IMR-90 (cell line): ENCODE results near the gene ANKLE2. TPM values are rescaled to one million over a fixed set of nuclear protein-coding genes. Genes with fewer than 3 reads are reported as not detected.

ENCODE experiments used
- ATAC-seq: fragments of 200-7000 bp; cut with Tn5 transposase; 2 replicates; pipeline ENCODE4 v1.9.1; 2020; ENCODE audit warnings: low read depth, mild to moderate bottlenecking, moderate library complexity
- BruUV-seq: library from RNA; stranded (reverse); fragments of 400-500 nt; replicated peaks from 2 replicates; lab custom pipeline; 2021; lab: Mats Ljungman, UMichigan
- CTCF ChIA-PET: fragments of 300-600 bp; formaldehyde crosslinking; extraction: SDS; loops from one replicate; lab custom pipeline; 2021; ENCODE audit warnings: antibody characterized with exemption; lab: Yijun Ruan, JAX
- POLR2A ChIA-PET: fragments of 300-600 bp; sonication (Branson Sonifier 250); formaldehyde crosslinking; loops from one replicate; lab custom pipeline; 2022; ENCODE audit warnings: antibody characterized with exemption; ENCODE audit not compliant: unreplicated experiment; lab: Charles Lee
- DNase-seq: peaks from one replicate; pipeline ENCODE4 v3.0.0; 2013
- H2AFZ ChIP-seq: replicated peaks from 2 replicates; pipeline ENCODE3; 2013; ENCODE audit warnings: low read length, mild to moderate bottlenecking; ENCODE audit not compliant: poor library complexity
- H2AK5ac ChIP-seq: 2 replicates; pipeline ENCODE4 v1.6.1; 2013; ENCODE audit warnings: low read depth, low read length, inconsistent platforms
- H2AK9ac ChIP-seq: replicated peaks from 2 replicates; pipeline ENCODE3; 2013; ENCODE audit warnings: mild to moderate bottlenecking, low read depth, low read length, moderate library complexity; ENCODE audit not compliant: poor library complexity
- H2BK120ac ChIP-seq: 2 replicates; pipeline ENCODE4 v1.6.1; 2013; ENCODE audit warnings: low read depth, low read length, inconsistent platforms
- H2BK15ac ChIP-seq: 3 replicates; pipeline ENCODE4 v1.6.1; 2013; ENCODE audit warnings: low read depth, low read length, inconsistent platforms
- H2BK20ac ChIP-seq: 2 replicates; pipeline ENCODE4 v1.6.1; 2013; ENCODE audit warnings: low read depth, mild to moderate bottlenecking, inconsistent platforms, low read length, moderate library complexity
- H2BK5ac ChIP-seq: 2 replicates; pipeline ENCODE4 v1.6.1; 2013; ENCODE audit warnings: mild to moderate bottlenecking, low read depth, low read length, inconsistent platforms; ENCODE audit not compliant: poor library complexity, severe bottlenecking
- H3K14ac ChIP-seq: replicated peaks from 2 replicates; pipeline ENCODE4 v1.6.1; 2013; ENCODE audit warnings: low read depth, low read length, inconsistent platforms
- H3K18ac ChIP-seq: 2 replicates; pipeline ENCODE4 v1.6.1; 2013; ENCODE audit warnings: low read depth, low read length, control low read depth
- H3K23ac ChIP-seq: 2 replicates; pipeline ENCODE4 v1.6.1; 2013; ENCODE audit warnings: low read depth, low read length, inconsistent platforms
- H3K27ac ChIP-seq: 2 replicates; pipeline ENCODE4 v1.5.1; 2013; ENCODE audit warnings: mild to moderate bottlenecking, control low read depth, low read length; ENCODE audit not compliant: insufficient read depth
- H3K27me3 ChIP-seq: 2 replicates; pipeline ENCODE4 v1.6.1; 2013; ENCODE audit warnings: low read length; ENCODE audit not compliant: control insufficient read depth, insufficient read depth
- H3K36me3 ChIP-seq: 2 replicates; pipeline ENCODE4 v1.6.1; 2013; ENCODE audit warnings: low read length, mixed read lengths; ENCODE audit not compliant: control insufficient read depth, insufficient read depth
- H3K4ac ChIP-seq: 2 replicates; pipeline ENCODE4 v1.6.1; 2013; ENCODE audit warnings: low read depth, low read length, inconsistent platforms
- H3K4me1 ChIP-seq: 2 replicates; pipeline ENCODE4 v1.6.1; 2013; ENCODE audit warnings: low read length, mixed read lengths; ENCODE audit not compliant: control insufficient read depth, insufficient read depth
- H3K4me2 ChIP-seq: 2 replicates; pipeline ENCODE4 v1.6.1; 2013; ENCODE audit warnings: low read depth, mild to moderate bottlenecking, control low read depth, low read length, moderate library complexity
- H3K4me3 ChIP-seq: 2 replicates; pipeline ENCODE4 v1.5.1; 2013; ENCODE audit warnings: low read depth, mild to moderate bottlenecking, control low read depth, low read length, moderate library complexity; ENCODE audit not compliant: insufficient read depth
- H3K56ac ChIP-seq: 2 replicates; pipeline ENCODE4 v1.6.1; 2013; ENCODE audit warnings: low read length, inconsistent platforms; ENCODE audit not compliant: insufficient read depth; ENCODE audit errors: extremely low read depth
- H3K79me1 ChIP-seq, 2 experiments: 2 replicates each; pipeline ENCODE4 v1.6.1; 2013; ENCODE audit warnings: low read length in 2 of 2, inconsistent platforms in 1 of 2, low read depth in 1 of 2
- H3K9ac ChIP-seq: 2 replicates; pipeline ENCODE4 v1.6.1; 2013; ENCODE audit warnings: low read depth, low read length, control low read depth
- H3K9me1 ChIP-seq: 2 replicates; pipeline ENCODE4 v1.6.1; 2013; ENCODE audit warnings: low read length, inconsistent platforms; ENCODE audit not compliant: insufficient read depth
- H3K9me3 ChIP-seq: 2 replicates; pipeline ENCODE4 v1.6.1; 2013; ENCODE audit warnings: low read length; ENCODE audit not compliant: control insufficient read depth, insufficient read depth
- H4K20me1 ChIP-seq: 2 replicates; pipeline ENCODE4 v1.6.1; 2013; ENCODE audit warnings: low read length, inconsistent platforms; ENCODE audit not compliant: insufficient read depth
- H4K5ac ChIP-seq: 2 replicates; pipeline ENCODE4 v1.6.1; 2013; ENCODE audit warnings: mild to moderate bottlenecking, low read depth, low read length, control low read depth
- H4K8ac ChIP-seq, 2 experiments: 2 replicates each; pipeline ENCODE4 v1.6.1; 2013; ENCODE audit warnings: low read depth in 2 of 2, low read length in 2 of 2, control low read depth in 1 of 2, inconsistent platforms in 1 of 2
- H4K91ac ChIP-seq: 2 replicates; pipeline ENCODE4 v1.6.1; 2013; ENCODE audit warnings: low read depth, low read length, inconsistent platforms; ENCODE audit not compliant: insufficient read depth
- CEBPB ChIP-seq: IDR thresholded peaks from 2 replicates; pipeline ENCODE4 v1.6.1; 2012; ENCODE audit warnings: low read depth, low read length, improper control_type of control experiment
- CHD1 ChIP-seq: IDR thresholded peaks from 2 replicates; pipeline ENCODE4 v1.6.1; 2012; ENCODE audit warnings: low read depth, low read length, improper control_type of control experiment
- ELK1 ChIP-seq: fragments of 150-350 bp; IDR thresholded peaks from 2 replicates; pipeline ENCODE4 v1.6.1; 2016; ENCODE audit warnings: low read depth, mild to moderate bottlenecking, low read length, moderate library complexity, borderline replicate concordance
- MAFK ChIP-seq: IDR thresholded peaks from 2 replicates; pipeline ENCODE4 v1.6.1; 2012; ENCODE audit warnings: low read depth, low read length, improper control_type of control experiment
- MAZ ChIP-seq: IDR thresholded peaks from 2 replicates; pipeline ENCODE4 v1.6.1; 2012; ENCODE audit warnings: low read depth, mild to moderate bottlenecking, low read length, improper control_type of control experiment, moderate library complexity, borderline replicate concordance
- MXI1 ChIP-seq: IDR thresholded peaks from 2 replicates; pipeline ENCODE4 v1.6.1; 2012; ENCODE audit warnings: low read depth, mild to moderate bottlenecking, low read length, moderate library complexity, borderline replicate concordance
- NFE2L2 ChIP-seq: fragments of 150-350 bp; IDR thresholded peaks from 2 replicates; pipeline ENCODE4 v1.6.1; 2016; ENCODE audit warnings: low read depth, mild to moderate bottlenecking, low read length
- POLR2A ChIP-seq: IDR thresholded peaks from 2 replicates; pipeline ENCODE4 v1.6.1; 2012; ENCODE audit warnings: mild to moderate bottlenecking, low read depth, low read length
- RAD21 ChIP-seq: IDR thresholded peaks from 2 replicates; pipeline ENCODE4 v1.6.1; 2012; ENCODE audit warnings: low read length, improper control_type of control experiment
- RCOR1 ChIP-seq: IDR thresholded peaks from 2 replicates; pipeline ENCODE4 v1.6.1; 2012; ENCODE audit warnings: mild to moderate bottlenecking, low read length, improper control_type of control experiment; ENCODE audit not compliant: insufficient replicate concordance
- RFX5 ChIP-seq: IDR thresholded peaks from 2 replicates; pipeline ENCODE4 v1.8.0; 2012; ENCODE audit warnings: low read depth, mild to moderate bottlenecking, low read length, moderate library complexity
- SMC3 ChIP-seq: fragments of 150-350 bp; IDR thresholded peaks from 2 replicates; pipeline ENCODE4 v1.6.1; 2016; ENCODE audit warnings: low read depth, mild to moderate bottlenecking, antibody characterized with exemption, low read length, moderate library complexity
- USF2 ChIP-seq: fragments of 150-350 bp; IDR thresholded peaks from 2 replicates; pipeline ENCODE4 v1.6.1; 2017; ENCODE audit warnings: mild to moderate bottlenecking, antibody characterized with exemption, low read length, low read depth
- WGBS, 2 experiments: methylation state at CpG; one replicate each; pipeline versions ENCODE4 v1.1.5 to v1.1.7; 2013; ENCODE audit warnings: missing lambda C conversion rate in 2 of 2; ENCODE audit not compliant: insufficient read length in 1 of 2; ENCODE audit errors: extremely low coverage in 2 of 2; 5-methylcytosine and 5-hydroxymethylcytosine counted together
- dilution Hi-C: fragments of 300-500 bp; cut with HindIII; formaldehyde crosslinking; loops from one replicate; pipeline ENCODE4 v1.14.3; 2018; ENCODE audit warnings: low sequenced_read_pairs; ENCODE audit not compliant: unreplicated experiment
- in situ Hi-C: fragments of 300-500 bp; cut with MboI; formaldehyde crosslinking; loops from 3 replicates; pipeline ENCODE4 v1.14.3; 2019; ENCODE audit warnings: low sequenced_read_pairs, inconsistent platforms, mixed read lengths
- intact Hi-C: fragments of 100-400 bp; cut with micrococcal nuclease; formaldehyde crosslinking; loops from 2 replicates; pipeline ENCODE4 v1.10.0; 2022
- polyA plus RNA-seq, 3 experiments: library from polyadenylated mRNA; depleted of rRNA; stranded (reverse); fragments of >200 nt; gene quantifications; 2 replicates each; pipeline ENCODE4 v1.2.3, GENCODE V29; 2012; ENCODE audit warnings: low replicate concordance in 1 of 3
- total RNA-seq: library from RNA; depleted of rRNA; stranded (reverse); fragments of >200 nt; gene quantifications from 2 replicates; pipeline ENCODE4 v1.2.3, GENCODE V29; 2012

ANKLE2 gene
- total and polyA plus RNA-seq, 2 of the 4 experiments (the other 2 are of a cell fraction) = 63.4 to 82.4 TPM

GRCh38 chr12:132729541-132730320 is 31.9 kb downstream of the ANKLE2 start (continued):
- TF ChIP-seq MAFK = no peak

GRCh38 chr12:132728502-132728901 is 33.1 kb downstream of the ANKLE2 start:
- Histone ChIP-seq H4K91ac (no peak overlapping the region), H3K9ac (no peak overlapping the region), H3K27ac (no peak overlapping the region), H3K14ac (no peak overlapping the region), H3K9me3 (no peaks in the 10 kb centered on the region), H3K4me3 (no peak overlapping the region), H3K4me1 (no peaks in the 10 kb centered on the region), H2BK15ac (no peak overlapping the region), H2BK20ac (no peak overlapping the region), H3K9me1 (no peaks in the 10 kb centered on the region), H4K5ac (no peak overlapping the region), H3K4ac (no peak overlapping the region), H2AK9ac (peak overlapping the region; percentile 76), H3K79me1 (peaks cover 26 to 40% of the 10 kb centered on the region in 2 experiments), H3K18ac (no peak overlapping the region), H3K27me3 (no peaks in the 10 kb centered on the region), H3K56ac (no peak overlapping the region), H2BK5ac (no peak overlapping the region), H2AK5ac (no peak overlapping the region), H3K23ac (no peak overlapping the region), H4K8ac (no peak overlapping the region), H3K4me2 (no peak overlapping the region), H3K36me3 (peaks cover 71% of the 10 kb centered on the region), H2BK120ac (no peak overlapping the region), H2AFZ (no peak overlapping the region), H4K20me1 (peaks cover 22% of the 10 kb centered on the region)
- intact Hi-C loops (no loop called here), dilution Hi-C loops (no loop called here), in situ Hi-C loops (no loop called here)
- no peak for DNase-seq
- BruUV-seq = no TSS peak
- POLR2A ChIA-PET = no interaction called here
- CTCF ChIA-PET = no interaction called here
- no CpG with 5 or more reads among the region's 7 CpGs for WGBS, 2 experiments
- ATAC-seq = no peak
- TF ChIP-seq USF2 = no peak
- TF ChIP-seq NFE2L2 = no peak
- no peak for TF ChIP-seq SMC3
- TF ChIP-seq RAD21 = no peak
- no peak for TF ChIP-seq CEBPB
- no peak for TF ChIP-seq ELK1
- no peak for TF ChIP-seq RFX5
- TF ChIP-seq MAFK = no peak
- TF ChIP-seq CHD1 = no peak
- TF ChIP-seq RCOR1 = no peak
- no peak for TF ChIP-seq POLR2A
- TF ChIP-seq MXI1 = no peak
- no peak for TF ChIP-seq MAZ
